Mammary epithelial cell (primary cell): Measurements from ENCODE around the gene UFC1.

Experiments used
- CTCF ChIP-seq, 2 donors: IDR thresholded peaks in 1 of 2; conservative IDR thresholded peaks in 1 of 2; 2 replicates each; pipeline ENCODE4 v1.5.1; 2011 to 2012; ENCODE audit warnings: inconsistent platforms in 2 of 2, low read length in 2 of 2, mild to moderate bottlenecking in 2 of 2, control low read depth in 1 of 2, low read depth in 1 of 2; ENCODE audit not compliant: insufficient read depth in 1 of 2; ENCODE audit errors: extremely low read depth in 1 of 2
- EZH2 ChIP-seq: IDR thresholded peaks from 2 replicates; pipeline ENCODE4 v1.6.1; 2012; ENCODE audit warnings: low read length, inconsistent platforms, borderline replicate concordance

DNA sequence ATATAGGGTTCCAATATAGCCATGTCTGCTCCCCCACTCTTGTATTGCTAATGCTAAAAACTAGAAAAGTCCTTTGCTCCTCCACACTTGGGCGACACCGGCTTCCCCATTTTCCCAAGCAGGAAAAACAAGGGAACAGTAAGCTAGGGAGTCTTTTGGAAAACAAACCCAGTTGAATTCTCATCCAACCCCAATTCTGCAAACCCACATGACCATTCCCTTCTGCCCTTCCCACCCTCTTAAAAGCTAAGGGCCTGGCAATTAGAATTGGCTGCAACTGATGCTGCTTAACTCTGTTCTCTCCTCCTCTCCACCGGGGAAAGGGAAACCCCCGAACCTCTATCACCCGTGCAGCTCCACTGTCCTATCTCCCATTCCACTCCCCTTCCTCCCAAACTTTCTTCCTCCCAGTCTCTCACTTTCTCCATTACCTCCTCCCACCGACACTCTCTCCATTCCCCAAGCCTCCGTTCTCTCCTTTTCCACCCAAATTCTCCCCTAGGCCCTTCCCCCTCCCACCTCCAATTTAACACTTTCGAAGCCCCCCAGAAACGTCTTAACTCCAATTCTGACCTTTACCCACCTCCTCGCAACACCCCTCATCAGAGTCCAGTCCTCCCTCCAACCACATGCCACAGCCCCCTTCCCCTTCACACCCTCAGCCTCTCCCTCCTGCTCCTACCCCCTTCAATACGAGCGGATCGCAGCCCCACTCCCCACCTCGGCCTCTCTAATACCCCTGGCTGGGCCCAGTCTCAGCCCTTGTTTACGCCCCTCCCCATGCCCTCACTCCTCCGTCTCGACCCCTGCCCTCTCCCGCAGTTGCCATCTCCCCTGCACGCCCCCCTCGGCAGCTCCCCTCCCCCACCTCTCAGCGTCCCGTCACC lies 22.0 kb upstream of the UFC1 start:
- no peak for TF ChIP-seq CTCF (conservative IDR thresholded peaks at IDR 0.05 in 1 of 2, IDR thresholded peaks at IDR 0.05 in 1 of 2; ENCODE audit: extremely low read depth in 1 of 2, insufficient read depth in 1 of 2, low read depth in 1 of 2, low read length in 2 of 2)
- no peak for TF ChIP-seq EZH2
